HG03196 (cell line): ENCODE results near the gene CCDC68.
"Not testable (repeated sequence)": the region's sequence is repeated elsewhere in the genome, so short reads cannot be mapped to it uniquely, and the experiment has no call there.

ENCODE experiments used
- ATAC-seq: cut with Tn5 transposase; IDR thresholded peaks from one replicate; pipeline ENCODE4 v1.9.1; 2021; ENCODE audit not compliant: unreplicated experiment

The CCDC68 gene

GRCh38 chr18:54958704-54959625 is at the start of gene CCDC68:
Gene CCDC68 (minus strand): TSS chr18:54959461. CDS start chr18:54942791, 16,670 bp downstream.
- ATAC-seq: no peak

- ATAC-seq: no peak
Measured at GRCh38 chr18:55007602-55008001, 48.3 kb upstream of the CCDC68 start.

GRCh38 chr18:55003695-55004094 is 44.4 kb upstream of the CCDC68 start:
- no peak for ATAC-seq

GRCh38 chr18:55002261-55002660 is 43.0 kb upstream of the CCDC68 start:
- no peak for ATAC-seq

- ATAC-seq: no peak
Measured at GRCh38 chr18:55001394-55002024, 42.2 kb upstream of the CCDC68 start.

GRCh38 chr18:55000529-55000928 is 41.3 kb upstream of the CCDC68 start:
- no peak for ATAC-seq

GRCh38 chr18:54999016-54999415 is 39.8 kb upstream of the CCDC68 start:
- no peak for ATAC-seq

- ATAC-seq: no peak
Measured at GRCh38 chr18:54995421-54996143, 36.3 kb upstream of the CCDC68 start.

GRCh38 chr18:54991981-54992380 is 32.7 kb upstream of the CCDC68 start:
- ATAC-seq: no peak

GRCh38 chr18:54984908-54985307 is 25.6 kb upstream of the CCDC68 start:
- no peak for ATAC-seq

- no peak for ATAC-seq
Measured at GRCh38 chr18:54983791-54984190, 24.5 kb upstream of the CCDC68 start.

GRCh38 chr18:54983041-54983686 is 23.9 kb upstream of the CCDC68 start:
- no peak for ATAC-seq

GRCh38 chr18:54981076-54981475 is 21.8 kb upstream of the CCDC68 start:
- no peak for ATAC-seq

GRCh38 chr18:54975598-54975997 is 16.3 kb upstream of the CCDC68 start:
- no peak for ATAC-seq

- ATAC-seq: no peak
Measured at GRCh38 chr18:54973046-54973445, 13.8 kb upstream of the CCDC68 start.

GRCh38 chr18:54968807-54969206 is 9.5 kb upstream of the CCDC68 start:
- no peak for ATAC-seq

GRCh38 chr18:54968237-54968636 is 9.0 kb upstream of the CCDC68 start:
- ATAC-seq: not testable (repeated sequence)

GRCh38 chr18:54967786-54968185 is 8.5 kb upstream of the CCDC68 start:
- ATAC-seq: no peak

- no peak for ATAC-seq
Measured at GRCh38 chr18:54964741-54965140, 5.5 kb upstream of the CCDC68 start.

- no peak for ATAC-seq
Measured at GRCh38 chr18:54962919-54963645, 3.8 kb upstream of the CCDC68 start.
